Right hindlimb (tissue), 1 donor: ENCODE measurements around the gene TMEM132D.

Experiments used
- DNase-seq: peaks from one replicate; pipeline ENCODE4 v3.0.0-alpha.2; 2018

The TMEM132D gene

GRCh38 chr12:129871991-129872972, 31.5 kb downstream of the TMEM132D start:
- no peak for DNase-seq

- DNase-seq = no peak
Measured at GRCh38 chr12:129870796-129871195, 33.0 kb downstream of the TMEM132D start.

DNA sequence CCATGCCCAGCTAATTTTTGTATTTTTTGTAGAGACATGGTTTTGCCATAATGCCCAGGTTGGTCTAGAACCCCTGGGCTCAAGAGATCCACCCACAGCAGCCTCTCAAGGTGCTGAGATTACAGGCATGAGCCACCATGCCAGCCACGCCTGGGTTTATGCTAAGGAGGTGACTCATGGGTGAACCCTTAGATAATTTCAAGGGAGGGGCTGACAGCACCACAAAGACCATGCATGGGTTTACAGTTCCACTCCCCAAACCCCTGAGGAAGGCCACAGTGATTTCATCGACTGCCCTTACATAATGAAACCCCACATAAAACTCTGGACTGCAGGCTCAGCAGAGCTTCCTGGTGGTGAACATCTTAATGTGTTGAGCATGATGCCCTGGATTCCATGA, 33.7 kb downstream of the TMEM132D start:
- DNase-seq = no peak

- DNase-seq = no peak
Measured at GRCh38 chr12:129868575-129868974, 35.2 kb downstream of the TMEM132D start.

- DNase-seq = no peak
Measured at GRCh38 chr12:129863938-129864337, 39.9 kb downstream of the TMEM132D start.

DNA sequence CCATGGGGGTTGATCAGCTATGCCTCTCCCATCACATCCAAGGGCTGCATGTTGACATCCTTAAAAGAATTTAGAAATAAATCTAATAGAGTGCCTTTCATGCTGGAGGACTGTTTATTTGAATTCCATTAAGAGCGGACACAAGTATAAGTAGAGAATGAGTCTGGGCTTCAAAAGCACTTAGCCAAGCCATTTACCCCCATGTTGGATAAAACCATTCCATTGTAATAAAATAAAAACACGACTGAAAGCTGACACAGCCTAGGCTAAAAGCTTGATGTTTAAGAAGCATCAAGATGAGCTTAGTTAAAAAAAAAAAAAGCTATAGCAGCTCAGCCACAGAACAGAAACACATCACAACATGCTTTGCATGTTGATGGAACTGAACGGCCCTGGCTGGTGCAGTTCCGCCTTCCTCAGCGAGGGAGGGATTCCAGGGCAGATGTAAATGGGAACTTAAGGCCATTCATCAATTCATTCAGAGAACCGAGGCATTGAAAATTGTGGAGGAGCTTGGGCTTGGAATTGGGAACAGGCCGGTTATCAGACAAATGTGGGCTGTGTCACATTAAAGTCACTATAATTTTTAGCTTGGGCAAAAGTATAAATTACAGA, 41.2 kb downstream of the TMEM132D start:
- no peak for DNase-seq

DNA sequence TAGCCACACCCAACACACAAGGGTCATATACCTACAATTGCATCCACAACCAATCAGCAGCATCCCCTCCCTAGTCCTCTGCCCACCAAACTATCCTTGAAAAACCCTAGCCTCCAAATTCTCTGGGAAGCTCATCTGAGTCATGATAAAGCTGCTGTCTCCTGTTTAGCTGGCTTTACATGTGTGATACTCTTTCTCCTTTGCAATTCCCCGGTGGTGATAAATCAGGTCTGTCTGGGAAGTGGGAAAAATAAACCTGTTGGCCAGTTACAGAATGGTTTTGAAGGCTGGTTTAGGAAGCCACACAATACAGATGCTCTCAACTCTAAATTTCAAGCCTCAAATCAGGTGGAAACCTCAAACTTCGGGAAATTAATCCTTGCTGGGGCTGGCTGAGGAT, 41.9 kb downstream of the TMEM132D start:
- DNase-seq = no peak

- DNase-seq = no peak
Measured at GRCh38 chr12:129854591-129854990, 49.2 kb downstream of the TMEM132D start.

DNA sequence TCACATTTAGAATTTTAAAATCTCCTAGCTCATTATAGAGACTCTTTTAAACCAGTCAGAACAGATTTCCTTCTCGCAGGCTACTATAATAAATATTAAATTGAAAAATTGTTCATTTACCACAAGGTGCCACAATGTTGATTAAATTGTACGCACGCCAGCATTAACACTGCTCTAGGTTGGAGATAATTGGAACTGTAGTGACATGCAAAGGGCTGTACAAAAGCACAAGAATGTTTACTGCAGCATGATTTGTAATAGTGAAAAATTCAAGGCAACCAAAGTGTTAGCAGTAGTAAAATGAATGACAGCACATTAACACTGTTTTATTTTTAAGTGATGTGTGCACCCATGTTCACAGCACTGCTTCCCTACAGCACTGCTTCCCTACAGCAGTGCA, 52.5 kb downstream of the TMEM132D start:
- DNase-seq = no peak

DNA sequence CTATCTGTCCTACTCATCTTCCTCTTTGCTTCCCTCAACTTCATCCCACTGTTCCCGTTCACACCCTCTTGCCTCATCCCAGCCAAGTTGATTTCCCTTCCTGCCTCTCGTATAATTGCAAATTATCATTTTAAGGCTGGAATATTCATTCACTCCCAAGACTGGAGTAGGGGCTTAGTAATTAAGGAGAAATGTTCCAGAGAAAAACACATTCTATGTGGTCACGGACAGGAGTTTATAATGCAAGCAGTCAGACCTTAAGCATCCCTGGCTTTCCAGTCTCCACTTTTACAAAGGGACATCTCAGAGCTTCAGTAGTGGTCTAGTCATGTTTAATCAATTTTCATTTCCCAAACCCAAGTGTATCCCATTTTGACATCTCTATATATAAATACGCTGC, 54.9 kb downstream of the TMEM132D start:
- DNase-seq = no peak

DNA sequence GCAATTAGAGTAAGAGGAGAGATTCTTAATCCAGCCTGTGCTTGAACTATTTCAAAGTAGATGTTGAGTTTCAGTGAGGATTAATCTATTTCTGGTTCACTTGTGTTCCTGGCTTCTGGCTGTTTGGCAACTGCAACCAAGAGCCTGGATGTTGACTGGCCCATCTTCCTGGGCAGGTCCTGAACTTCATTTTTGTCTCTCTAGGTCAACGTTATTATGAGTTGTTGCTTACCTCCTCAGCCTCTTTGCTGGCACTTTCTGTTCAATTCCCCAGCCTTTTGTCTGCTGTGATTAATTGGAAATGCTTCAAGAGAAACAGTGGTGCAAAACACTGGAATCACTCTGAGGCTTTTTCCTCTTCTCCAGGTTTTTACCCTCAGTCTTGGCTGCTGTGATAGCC, 56.8 kb downstream of the TMEM132D start:
- DNase-seq = no peak

DNA sequence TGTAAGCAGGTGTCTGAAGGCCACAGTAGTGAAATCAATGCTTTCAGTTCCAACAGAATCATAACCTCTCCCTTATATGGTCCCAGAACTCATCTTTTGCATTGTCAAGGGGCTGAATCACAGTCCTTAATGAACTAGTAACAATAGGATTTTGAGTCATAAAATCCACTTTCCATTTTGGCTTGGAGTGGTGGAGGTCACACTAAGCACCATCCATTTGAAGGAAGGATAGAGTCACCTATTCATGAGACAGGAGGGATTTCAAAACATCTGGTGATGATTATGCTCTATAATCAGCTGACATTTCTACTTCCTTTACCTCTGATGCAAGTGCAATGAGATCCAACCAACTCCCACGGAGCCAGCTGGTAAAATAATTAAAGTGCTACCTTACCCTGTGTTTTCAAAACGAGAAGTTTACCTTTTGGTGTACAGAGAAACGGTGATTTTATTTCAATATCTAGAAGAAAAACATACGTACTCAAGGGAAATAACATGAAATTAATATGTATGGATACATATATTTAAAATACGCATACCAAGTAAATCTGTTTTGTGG, 59.1 kb downstream of the TMEM132D start:
- no peak for DNase-seq

- no peak for DNase-seq
Measured at GRCh38 chr12:129841251-129841650, 62.6 kb downstream of the TMEM132D start.

- no peak for DNase-seq
Measured at GRCh38 chr12:129840145-129840884, 63.5 kb downstream of the TMEM132D start.

DNA sequence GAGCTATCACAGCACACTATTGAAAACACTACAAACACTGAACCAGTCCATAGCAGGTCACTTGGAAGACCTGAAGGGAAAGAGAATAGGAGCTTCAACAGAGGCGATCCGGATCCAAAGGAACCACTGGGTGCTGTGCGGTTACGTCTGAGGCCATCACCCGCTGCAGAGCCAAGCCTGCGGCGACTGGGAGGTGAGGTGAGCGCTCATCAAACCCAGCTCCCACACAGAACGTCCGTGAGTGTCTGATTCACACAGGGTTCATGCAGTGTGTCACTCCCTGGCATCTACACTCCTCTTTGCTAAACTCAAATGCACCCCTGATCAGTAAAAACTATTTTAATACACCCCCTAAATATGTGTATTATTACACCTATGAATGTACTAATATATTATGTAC, 64.1 kb downstream of the TMEM132D start:
- DNase-seq = no peak

GRCh38 chr12:129831294-129831693, 72.5 kb downstream of the TMEM132D start:
- DNase-seq = no peak

DNA sequence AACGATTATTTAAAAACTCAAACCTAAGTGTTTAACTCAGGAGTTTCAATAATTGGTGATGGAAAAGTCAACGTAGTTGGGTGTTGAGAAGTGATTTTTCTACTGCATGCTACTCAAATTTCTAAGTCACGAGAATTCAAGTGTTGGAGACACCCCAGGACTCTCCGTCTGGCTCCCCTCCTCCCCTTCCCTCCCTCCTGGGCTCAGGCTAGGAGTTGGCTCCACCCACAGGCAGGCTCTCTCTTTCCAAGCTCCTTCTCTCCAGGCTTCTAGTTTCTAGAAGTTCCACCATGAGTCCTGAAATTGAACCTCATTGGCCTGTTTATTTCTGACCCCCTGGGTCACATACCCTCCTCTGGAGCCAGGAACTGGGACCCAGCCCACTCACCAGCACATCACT, 73.0 kb downstream of the TMEM132D start:
- no peak for DNase-seq

GRCh38 chr12:129827866-129828384, 75.9 kb downstream of the TMEM132D start:
- no peak for DNase-seq

DNA sequence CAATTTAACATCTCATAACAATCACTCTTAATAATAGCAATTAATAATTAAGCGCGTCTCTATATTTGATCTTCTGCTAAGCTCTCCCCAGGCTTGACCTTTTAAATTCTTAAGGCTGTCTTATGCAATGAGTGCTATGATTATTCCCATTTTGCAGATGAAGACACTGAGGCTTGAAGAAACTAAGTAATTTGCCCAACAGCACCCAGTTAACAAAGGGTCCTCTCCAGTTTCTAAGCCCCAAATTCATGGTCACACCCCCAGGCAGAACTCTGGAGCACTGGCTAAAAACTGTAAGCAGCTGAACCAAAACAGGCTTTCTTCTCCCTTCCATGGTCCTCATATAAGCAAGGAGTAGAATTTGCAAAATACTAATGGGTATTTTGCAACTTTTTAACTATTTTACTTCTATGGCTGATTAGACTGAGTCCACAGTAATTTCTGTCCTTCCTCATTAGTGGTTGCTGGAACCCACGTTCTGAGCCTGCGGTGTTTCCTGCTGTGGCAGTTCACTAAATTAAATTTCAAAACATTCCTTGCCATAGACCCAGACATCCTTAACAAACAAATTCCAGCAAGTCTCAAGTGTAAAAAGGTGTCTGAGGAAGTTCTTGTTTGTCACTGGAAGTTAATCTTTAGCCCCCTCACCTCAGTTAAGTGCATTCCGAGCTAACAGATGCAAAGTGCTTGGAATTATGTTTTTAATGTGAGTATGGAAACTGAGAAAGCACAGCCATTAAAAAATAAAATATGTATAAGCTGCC, 76.5 kb downstream of the TMEM132D start:
- DNase-seq = no peak

GRCh38 chr12:129826273-129826672, 77.6 kb downstream of the TMEM132D start:
- DNase-seq = no peak

GRCh38 chr12:129825316-129825715, 78.5 kb downstream of the TMEM132D start:
- no peak for DNase-seq

DNA sequence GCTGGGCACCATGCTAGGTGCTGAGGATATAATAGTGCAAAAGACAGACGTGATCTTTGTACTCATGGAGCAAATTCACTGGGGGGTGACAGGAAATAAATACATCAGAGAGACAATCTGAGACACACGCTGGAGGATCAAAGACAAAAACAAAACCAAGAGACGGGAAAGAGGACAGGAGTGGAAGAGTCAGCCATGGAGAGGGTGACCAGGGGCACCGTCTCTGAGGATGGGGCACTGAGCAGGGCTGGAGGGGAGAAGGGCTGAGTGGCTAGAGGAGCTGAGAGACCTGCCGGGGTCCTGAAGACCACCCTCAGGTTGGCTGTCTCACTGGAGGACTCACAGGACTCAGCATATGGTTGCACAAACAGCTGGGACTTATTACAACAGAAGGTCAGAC, 81.9 kb downstream of the TMEM132D start:
- no peak for DNase-seq
